ENCODE results near the gene CD2AP. TPM values are rescaled to one million over a fixed set of nuclear protein-coding genes. Genes with fewer than 3 reads are reported as not detected.
"Not testable (repeated sequence)": the region's sequence is repeated elsewhere in the genome, so short reads cannot be mapped to it uniquely, and the experiment has no call there.

The CD2AP gene
- total RNA-seq, 1 donor from 2014 or later, result 29.8 TPM

DNA sequence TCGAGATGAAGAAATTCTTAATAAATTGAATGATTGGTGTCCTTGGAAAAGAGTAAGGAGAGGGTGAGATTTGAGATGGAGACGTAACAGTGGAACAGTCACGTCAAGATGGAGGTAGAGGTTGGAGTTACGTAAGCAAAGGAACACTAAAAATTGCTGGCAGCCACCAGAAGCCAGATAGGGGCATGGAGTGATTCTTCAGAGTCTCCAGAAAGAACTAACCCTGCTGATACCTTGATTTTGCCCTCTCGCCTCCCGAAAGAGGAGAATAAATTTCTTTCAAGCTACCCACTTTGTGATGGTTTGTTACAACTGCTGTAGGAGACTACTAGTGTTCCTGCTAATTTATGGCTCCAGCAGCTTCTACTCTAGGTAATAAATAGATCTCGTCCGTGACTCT is 17.6 kb downstream of the CD2AP start:
- DNase-seq (ENCODE audit: low read depth, low spot score), result no peak

DNA sequence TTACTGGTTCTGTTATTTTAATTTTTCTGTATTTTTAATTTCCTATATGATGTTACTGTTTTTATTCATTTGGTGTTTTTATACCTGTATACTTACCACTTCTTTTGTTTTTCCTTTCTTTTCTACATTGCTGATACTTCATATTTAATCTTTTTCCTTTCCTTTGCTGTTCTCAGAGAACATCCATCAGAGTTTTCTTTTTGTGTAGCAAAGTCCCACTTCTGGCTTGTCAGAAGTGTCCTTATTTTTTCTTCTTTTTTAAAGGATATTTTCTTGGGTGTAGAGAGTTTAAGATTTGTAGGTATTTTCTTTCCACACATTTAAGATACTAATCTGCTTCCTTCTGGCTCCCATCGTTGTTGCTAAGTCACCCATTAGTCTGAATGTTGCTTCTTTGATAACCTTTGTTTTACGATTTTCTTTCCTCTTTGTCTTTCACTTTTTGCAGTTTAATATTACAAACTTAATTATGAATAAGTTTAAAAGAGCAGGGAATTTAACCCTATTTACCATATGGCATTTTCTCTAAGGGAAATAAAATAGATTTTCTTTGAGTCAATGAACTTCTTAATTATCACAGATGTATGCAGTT is 18.5 kb downstream of the CD2AP start:
- DNase-seq (ENCODE audit: low read depth, low spot score), result no peak

DNA sequence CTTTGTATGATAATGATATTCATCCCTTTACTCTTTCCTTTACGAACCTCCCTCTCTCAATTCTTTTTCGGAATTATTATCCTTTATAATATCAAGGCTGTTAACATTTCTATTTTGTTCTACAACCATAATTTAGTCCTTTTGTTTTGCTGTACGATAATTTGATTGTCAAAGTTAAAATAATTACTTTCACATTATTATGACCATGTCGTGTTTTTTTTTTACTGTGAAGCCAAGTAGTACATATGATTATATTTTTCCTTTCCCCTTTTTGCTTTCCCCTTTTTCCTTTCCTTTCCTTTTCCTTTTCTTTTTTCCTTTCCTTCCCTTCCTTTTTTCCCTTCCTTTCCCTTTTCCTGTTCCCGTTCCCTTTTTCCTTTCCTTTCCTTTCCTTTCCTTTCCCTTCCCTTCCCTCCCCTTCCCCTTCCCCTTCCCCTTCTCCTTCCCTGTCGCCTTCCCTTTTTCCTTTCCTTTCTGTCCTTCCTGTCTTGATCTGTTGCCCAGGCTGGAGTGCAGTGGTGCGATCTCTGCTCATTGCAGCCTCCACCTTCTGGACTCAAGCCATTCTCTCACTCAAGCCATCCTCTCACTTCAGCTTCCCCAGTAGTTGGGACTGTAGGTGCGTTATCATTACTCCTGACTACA is 19.5 kb downstream of the CD2AP start:
- no peak for DNase-seq (ENCODE audit: low read depth, low spot score)

DNA sequence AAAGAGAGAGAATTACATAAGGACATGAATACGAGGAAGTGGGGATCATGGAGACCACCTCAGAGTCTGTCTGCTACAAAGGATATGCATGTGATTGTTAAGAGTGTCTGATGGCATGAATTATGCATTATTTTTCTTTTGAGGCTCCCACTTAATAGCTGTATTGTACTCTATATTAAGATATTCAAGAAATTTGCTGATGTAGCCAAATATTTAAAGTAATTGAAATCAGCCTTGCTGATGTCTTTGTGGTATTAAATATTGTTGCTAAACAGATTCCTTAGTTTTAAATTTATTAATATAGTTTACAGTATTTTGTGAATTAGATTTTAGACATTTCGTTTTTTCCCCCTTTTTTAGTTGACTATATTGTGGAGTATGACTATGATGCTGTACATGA is 25.3 kb downstream of the CD2AP start:
- DNase-seq (ENCODE audit: low read depth, low spot score), result no peak

DNA sequence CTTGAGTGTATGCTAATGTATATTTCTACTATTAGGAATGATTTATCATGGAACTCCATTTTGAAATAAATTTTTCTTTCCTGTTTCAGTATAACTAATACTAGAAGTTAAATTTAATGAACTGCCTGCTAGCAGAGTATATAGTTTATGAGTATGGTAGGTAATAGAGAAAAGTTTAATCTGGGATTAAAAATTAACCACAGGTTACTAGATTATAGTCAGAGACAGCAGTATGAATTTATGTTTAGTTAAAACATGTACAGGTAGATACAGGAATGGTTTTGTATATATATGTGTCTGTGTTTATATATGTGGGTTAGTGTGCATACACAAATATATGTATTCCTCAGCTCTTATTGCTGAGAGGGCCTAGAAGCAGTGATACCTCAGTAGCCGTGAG is 32.3 kb downstream of the CD2AP start:
- no peak for DNase-seq (ENCODE audit: low read depth, low spot score)

DNA sequence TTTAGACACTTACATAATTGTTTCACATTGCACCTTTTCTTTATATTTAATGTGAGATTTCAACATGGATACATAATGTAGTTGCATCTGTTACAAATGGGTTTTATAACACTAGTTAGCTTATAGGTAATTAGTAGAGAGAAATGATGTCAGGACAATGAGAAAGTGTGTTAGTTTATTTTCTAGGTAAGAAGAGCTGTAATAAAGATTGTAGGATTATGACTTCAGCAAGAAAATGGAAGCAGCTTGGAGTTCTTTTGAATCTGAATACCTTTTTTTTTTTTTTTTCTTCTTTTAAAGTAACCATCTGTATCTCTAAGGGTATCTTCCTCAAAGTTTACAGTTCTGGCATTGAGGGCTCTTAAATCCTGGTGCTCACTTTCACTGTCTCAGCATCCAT is 35.3 kb downstream of the CD2AP start:
- DNase-seq (ENCODE audit: low read depth, low spot score), result no peak

DNA sequence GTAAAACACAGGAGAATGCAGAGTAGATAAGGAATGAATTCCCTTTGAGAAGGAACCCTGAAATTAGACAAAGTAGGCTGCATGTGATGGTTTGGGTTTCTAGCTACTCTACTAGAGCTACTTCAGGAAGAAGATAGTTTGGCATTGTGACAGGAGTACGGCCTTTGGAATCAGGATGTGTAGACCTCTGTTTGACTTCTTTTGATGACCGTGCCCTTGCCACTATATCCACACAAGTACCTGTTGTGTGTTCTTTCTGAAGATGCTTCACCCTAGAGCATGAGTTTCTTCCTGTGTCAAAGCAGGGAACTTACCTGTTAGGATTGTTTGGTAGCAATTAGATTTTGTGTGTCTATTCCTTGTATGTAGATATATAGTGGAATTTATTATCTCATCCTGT is 41.7 kb downstream of the CD2AP start:
- DNase-seq (ENCODE audit: low read depth, low spot score), result no peak

DNA sequence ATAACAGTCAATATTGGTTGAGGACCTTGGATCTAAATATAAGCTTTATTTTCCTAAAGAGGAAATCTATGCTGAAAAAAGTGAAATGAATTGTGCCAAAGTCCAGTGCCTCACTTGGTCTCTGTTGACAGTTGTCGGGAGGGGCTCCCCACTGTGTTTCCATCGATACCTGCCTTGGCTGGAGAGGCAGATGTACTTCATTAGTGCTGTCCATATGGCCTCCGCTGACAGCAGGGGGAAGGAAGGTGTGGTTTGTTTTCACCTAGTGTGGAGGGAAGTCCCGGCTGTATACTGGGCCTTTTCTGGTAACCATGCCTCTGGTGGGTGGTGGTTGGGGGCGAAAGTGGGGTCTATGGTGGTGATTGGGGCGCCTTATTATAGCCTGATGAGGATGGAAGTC is 42.7 kb downstream of the CD2AP start:
- DNase-seq (ENCODE audit: low read depth, low spot score), result no peak

DNA sequence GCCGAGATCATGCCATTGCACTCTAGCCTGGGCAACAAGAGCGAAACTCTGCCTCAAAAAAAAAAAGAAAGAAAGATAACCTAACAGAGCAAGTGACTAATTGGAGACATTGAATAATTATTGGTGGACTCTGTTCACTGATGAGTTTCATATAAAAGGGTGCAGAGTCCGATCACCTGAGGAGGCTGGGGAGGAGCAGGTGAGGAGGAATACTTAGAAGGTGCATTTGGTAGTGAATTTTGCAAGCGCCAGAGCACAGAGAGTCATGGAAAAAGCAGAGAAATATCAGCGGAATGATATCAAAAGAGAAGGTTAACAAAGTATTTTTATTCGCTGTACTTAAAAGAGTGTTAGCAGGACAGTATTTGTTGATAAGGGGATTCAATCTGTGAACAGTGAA is 44.4 kb downstream of the CD2AP start:
- no peak for DNase-seq (ENCODE audit: low read depth, low spot score)

DNA sequence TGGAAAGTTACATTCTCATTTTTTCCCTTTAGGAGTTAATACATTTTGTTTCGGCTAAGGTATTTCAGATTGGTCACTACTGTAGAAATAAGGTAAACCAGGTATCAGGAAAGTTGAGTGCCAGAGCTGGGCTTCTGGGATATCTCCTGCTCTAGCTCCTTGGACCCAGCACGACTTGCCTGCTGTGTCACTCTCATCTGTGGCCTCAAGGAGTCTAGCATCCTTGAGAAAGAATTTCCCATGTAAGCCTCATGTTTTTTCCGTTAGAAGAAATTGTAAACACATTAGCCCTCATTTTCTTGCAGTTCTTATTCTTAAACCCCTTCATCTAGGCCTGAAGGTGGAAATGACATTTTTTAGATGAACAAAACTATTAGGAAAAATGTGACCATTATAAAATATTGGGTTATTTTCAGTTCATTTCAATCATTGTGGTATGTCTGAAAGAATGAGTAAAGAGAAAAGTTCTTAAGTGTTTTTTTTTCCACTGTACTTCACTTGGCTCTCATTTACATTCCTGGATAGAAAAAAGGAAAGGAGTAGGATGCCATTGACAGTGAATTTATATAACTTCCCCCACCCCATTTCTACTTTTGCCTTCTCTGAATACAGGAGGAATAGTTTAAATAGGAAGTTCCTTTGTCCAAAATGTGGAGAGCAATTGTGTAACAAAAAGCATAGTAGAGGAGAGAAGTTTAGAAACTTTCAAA is 46.7 kb downstream of the CD2AP start:
- no peak for DNase-seq (ENCODE audit: low read depth, low spot score)

DNA sequence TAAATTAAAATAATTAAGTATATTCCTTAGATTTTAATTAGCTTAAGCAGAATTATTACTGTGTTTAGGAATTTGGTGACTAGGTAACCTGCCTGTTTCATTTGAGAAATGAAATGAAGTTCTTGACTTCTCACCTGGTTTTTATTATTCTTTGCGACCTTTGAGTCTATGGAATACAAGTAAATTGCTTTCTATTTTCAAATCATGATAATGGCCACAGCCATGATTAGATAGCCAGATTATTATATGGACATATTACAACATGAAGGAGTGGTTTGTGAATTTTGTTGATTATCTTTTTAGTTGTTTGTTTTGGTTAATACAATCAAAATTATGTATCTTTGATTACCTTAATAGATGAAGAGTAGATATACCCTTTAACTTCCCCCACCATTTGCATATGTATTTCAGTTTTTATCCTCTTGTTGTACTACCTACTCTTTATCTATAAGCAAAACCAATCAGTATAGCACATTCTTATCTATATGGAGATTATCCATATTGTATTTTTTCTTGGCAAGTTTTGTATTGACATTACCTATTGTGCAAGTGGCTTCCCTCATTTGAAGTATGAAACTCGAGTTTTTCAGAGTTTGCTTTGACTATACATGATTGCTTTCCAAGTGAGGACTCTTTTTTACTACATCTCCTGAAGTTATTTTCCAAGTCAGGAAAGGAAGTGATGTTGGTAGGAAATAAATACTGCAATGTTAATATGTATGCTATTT is 47.9 kb downstream of the CD2AP start:
- no peak for DNase-seq (ENCODE audit: low read depth, low spot score)

DNA sequence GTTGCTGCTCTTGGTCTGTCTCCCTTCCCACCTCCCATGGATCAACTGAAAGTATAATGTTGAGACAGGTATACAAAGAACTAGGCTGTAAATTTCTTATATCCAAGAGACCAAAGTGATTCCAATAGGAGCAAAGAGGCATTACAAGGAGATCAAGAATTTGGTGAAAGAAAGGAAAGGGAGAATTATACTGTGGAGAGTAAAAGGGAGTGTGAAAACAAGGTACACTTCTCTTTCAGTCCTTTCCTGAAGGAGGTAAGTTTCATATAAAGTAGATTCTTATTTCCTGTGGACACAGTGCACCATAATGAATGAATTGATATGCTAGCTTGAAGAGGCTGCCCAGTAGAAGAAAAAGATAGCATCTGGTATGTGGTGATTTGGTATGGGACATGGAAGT is 49.7 kb downstream of the CD2AP start:
- no peak for DNase-seq (ENCODE audit: low read depth, low spot score)

DNA sequence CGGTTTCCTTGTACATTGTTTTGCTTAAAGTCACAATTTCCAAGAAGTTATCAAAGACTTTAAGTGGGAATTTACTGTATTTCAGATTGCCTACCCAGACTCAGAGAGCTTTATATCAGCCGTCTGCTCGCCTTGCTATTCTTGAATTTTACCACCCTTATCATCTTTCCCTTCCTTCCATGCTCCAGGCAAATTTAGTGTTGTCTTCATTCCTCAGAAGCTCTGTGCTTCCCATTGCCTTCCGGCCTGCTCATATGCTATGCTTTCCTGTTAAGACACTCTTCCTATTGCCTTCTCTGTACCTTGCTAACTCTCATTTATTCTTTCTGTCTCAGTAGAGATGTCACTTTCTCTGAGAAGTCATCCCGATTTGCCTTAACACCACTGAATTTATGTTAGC is 52.1 kb downstream of the CD2AP start:
- no peak for DNase-seq (ENCODE audit: low read depth, low spot score)

DNA sequence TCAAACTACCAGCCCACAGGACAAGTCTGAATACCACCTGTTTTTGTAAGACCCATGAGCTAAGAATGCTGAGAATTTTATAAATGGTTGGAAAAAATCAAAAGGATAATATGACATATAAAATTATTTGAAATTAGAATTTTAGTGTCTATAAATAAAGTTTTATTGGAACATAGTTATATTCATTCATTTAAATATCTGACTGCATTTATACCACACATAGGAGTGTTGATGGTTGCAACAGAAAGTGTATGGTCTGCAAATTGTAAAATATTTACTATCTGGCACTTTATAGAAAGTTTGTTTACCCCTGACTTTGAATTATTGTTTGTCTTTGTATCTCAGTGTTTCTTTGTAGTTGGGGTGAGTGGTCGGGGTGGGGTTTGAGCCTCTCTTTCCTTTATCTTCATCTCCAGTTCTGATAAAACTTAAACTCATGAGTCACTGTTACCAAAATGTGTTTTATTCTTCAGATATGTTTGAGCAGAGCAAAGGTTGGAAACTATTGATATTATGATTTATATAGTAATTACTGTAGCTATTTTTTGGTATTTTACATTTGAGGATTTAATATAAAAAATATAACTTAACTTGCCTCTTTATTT is 55.5 kb downstream of the CD2AP start:
- DNase-seq (ENCODE audit: low read depth, low spot score), result no peak

DNA sequence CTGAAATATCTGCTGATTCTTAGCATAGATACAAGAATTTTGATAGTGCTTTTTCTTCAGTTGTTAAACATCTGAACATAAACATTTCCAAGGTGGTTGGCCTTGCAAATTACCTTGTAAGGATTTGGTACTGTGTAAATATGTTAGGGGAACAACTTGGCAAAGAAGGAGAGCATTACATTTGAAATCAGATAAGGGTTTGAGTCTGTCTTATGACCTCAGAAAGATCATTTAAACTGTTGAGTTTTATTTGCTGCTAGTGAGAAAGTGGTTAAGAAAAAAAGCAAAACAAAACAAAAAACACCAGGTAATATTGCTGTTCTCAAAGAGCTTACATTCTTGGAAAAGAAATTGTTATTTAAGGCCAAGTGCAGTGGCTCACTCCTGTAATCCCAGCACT is 56.5 kb downstream of the CD2AP start:
- no peak for DNase-seq (ENCODE audit: low read depth, low spot score)

DNA sequence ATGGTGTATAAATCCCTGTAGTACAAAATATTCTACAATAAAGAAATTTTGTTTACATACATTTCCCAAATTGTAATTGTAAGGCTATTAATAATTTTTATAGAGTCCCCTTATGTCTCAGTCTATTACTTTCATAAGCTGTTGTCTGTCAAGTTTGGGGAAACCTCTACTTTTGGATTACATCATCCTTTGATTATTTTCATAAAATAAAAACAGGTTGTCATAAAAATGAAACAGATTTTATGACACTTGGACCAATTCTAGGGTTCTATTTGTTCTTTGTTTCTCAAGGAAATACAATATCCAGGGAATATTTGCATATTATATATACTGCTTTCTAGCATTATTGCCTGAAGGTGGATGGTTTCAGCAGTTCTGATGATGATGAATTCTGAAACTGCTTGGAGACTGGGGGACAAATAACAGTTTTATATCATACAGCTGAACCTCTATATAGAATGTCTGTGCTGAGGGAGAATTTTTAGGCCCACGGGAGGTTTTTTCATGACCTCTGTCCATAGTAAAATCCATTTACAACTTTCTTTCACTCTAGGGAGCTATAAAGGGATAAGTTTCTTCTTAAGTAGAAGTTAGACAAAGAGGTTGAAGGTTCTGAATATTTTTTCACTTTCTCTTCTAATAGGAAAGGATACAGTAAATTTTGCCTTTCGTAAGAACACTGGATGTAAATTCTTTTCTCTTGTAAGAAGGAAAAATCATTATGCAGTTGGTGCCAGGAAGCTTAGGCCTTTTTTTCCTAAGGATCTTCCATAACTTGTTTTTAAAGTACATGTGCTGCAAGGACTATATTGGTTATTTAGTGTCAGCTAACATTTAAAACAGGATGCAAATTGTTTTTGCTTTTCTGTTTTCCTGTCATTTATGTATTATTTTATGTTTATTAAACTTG is 58.0 kb downstream of the CD2AP start:
- DNase-seq (ENCODE audit: low read depth, low spot score), result no peak

DNA sequence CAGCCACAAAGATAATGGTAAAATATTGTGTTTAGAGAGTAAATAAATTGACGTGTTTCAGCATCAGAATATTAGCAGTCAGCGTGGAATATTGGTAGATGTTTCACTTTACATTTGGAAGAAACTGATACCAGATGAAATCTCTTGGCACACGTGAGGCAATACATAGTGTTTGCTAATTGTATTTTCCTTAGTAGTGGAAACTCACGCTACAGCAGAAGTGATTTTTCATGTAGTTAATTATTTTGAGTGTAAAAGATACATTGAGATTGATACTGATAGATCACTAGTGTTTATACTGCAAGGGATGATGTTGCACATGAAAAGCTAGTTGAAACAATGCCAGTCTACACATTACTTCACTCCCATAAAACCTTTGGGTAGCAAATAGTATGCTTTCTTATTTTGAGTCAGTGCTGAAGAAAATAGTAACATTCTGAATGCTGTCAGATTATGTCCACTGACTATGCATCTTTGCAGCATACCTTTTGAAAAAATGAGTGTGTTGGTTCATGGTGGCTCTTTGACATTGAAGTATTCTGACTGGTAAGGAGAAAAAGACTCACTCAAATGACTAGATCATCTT is 59.3 kb downstream of the CD2AP start:
- DNase-seq (ENCODE audit: low read depth, low spot score), result no peak

DNA sequence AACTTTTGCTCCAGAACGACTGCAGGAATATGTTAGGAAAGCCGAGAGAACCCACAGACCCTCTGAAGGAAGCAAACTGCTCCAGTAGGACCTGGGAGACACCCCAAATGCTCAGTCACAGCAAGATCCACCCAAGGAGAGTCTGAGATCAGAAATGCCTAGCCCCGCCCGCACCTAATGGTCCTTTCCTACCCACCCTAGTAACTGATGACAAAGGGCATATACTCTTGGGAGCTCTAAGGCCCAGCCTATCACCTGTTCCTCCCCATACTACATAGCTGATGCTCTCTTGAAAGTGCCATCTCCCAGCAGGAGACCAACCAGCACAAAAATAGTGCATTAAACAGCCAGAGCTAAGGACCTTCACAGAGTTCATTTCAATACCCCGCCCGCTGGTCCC is 67.6 kb downstream of the CD2AP start:
- DNase-seq (ENCODE audit: low read depth, low spot score), result no peak

DNA sequence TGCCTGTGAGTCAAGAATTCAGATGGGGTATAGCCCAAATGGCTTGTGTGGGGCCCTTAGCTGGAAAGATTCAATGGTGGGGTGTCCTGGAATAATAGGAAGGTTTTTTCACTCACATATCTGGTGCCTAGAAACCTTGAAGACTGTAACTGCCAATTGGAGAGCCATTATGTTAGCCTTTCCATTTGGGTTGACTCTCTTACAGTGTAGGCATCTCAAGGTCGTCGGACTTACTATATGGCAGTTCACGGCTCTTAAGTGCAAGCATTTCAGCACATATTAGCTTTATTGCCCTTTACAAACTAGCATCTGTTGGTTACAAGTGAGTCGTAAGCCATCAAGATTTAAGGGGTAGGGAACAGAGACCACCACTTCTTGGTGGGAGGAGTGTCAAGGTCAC is 74.1 kb downstream of the CD2AP start:
- no peak for DNase-seq (ENCODE audit: low read depth, low spot score)

DNA sequence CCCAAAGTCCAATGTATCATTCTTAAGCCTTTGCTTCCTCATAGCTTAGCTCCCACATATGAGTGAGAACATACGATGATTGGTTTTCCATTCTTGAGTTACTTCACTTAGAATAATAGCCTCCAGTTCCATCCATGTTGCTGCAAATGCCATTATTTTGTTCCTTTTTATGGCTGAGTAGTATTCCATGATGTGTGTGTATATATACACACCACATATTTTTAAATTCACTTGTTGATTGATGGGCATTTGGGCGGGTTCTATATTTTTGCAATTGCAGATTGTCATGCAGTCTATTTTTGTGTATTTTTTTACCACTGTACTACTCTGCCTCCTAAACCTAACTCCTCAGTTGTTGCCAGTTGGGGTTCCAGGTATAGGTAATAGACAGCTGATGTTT is 74.7 kb downstream of the CD2AP start:
- DNase-seq (ENCODE audit: low read depth, low spot score), result no peak

DNA sequence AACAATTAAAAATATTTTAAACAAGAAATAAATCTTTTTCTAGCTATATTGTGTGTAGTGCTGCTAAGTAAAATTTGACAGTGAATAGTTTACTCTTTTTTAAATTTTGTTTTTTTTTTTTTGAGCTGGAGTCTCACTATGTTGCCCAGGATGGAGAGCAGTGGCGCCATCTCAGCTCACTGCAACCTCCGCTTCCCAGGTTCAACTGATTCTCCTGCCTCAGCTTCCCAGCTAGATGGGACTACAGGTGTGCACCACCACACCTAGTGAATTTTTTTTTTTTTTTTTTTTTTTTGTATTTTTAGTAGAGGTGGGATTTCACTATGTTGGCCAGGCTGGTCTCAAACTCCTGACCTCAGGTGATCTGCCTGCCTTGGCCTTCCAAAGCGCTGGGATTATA is 75.7 kb downstream of the CD2AP start:
- DNase-seq (ENCODE audit: low read depth, low spot score), result not testable (repeated sequence)

Measured in pulmonary artery endothelial cell (primary cell).